H9 (cell line): ENCODE measurements around the gene NKIRAS2. TPM values are rescaled to one million over a fixed set of nuclear protein-coding genes. Genes with fewer than 3 reads are reported as not detected.
A peak's percentile ranks its signal among the peaks of the same experiment; 100 is the strongest.

Experiments
- DNase-seq: peaks from one replicate; pipeline ENCODE4 v3.0.0-alpha.2; 2017
- H2AFZ ChIP-seq: one replicate; pipeline ENCODE4 v1.6.1; 2013; ENCODE audit warnings: mild to moderate bottlenecking, low read length, control low read depth, moderate library complexity
- H2AK5ac ChIP-seq: 2 replicates; pipeline ENCODE4 v1.6.1; 2013; ENCODE audit warnings: low read length, control low read depth, mixed read lengths; ENCODE audit not compliant: insufficient read length
- H2BK120ac ChIP-seq: one replicate; pipeline ENCODE4 v1.6.1; 2013; ENCODE audit warnings: low read depth, mild to moderate bottlenecking, low read length, control low read depth, inconsistent platforms; ENCODE audit not compliant: poor library complexity, severe bottlenecking
- H2BK12ac ChIP-seq: 2 replicates; pipeline ENCODE4 v1.6.1; 2013; ENCODE audit warnings: low read length, control low read depth, mixed read lengths, low read depth; ENCODE audit not compliant: insufficient read length
- H2BK15ac ChIP-seq: 2 replicates; pipeline ENCODE4 v1.6.1; 2013; ENCODE audit warnings: low read depth, low read length, control low read depth
- H2BK20ac ChIP-seq: one replicate; pipeline ENCODE4 v1.6.1; 2013; ENCODE audit warnings: low read depth, mild to moderate bottlenecking, low read length, control low read depth, inconsistent platforms; ENCODE audit not compliant: poor library complexity, severe bottlenecking
- H2BK5ac ChIP-seq: 2 replicates; pipeline ENCODE4 v1.6.1; 2013; ENCODE audit warnings: low read length, control low read depth, mixed read lengths; ENCODE audit not compliant: insufficient read length
- H3K14ac ChIP-seq: 2 replicates; pipeline ENCODE4 v1.6.1; 2013; ENCODE audit warnings: low read length, control low read depth; ENCODE audit not compliant: insufficient read depth
- H3K18ac ChIP-seq: 2 replicates; pipeline ENCODE4 v1.6.1; 2013; ENCODE audit warnings: low read depth, mild to moderate bottlenecking, mixed read lengths, low read length, control low read depth; ENCODE audit not compliant: insufficient read length
- H3K23ac ChIP-seq: 2 replicates; pipeline ENCODE4 v1.6.1; 2013; ENCODE audit warnings: low read length, control low read depth, mixed read lengths, low read depth; ENCODE audit not compliant: insufficient read length
- H3K23me2 ChIP-seq: 2 replicates; pipeline ENCODE4 v1.6.1; 2013; ENCODE audit warnings: low read depth, mild to moderate bottlenecking, mixed read lengths, low read length, control low read depth; ENCODE audit not compliant: insufficient read length, poor library complexity, severe bottlenecking
- H3K27ac ChIP-seq: 2 replicates; pipeline ENCODE4 v1.5.1; 2013; ENCODE audit warnings: low read length, control low read depth, mixed read lengths, low read depth; ENCODE audit not compliant: insufficient read length
- H3K27me3 ChIP-seq: 2 replicates; pipeline ENCODE4 v1.6.1; 2013; ENCODE audit warnings: low read length, control low read depth, inconsistent platforms; ENCODE audit not compliant: insufficient read depth
- H3K4ac ChIP-seq: 2 replicates; pipeline ENCODE4 v1.6.1; 2013; ENCODE audit warnings: low read depth, mild to moderate bottlenecking, control low read depth, inconsistent platforms, low read length, moderate library complexity
- H3K4me1 ChIP-seq: 2 replicates; pipeline ENCODE4 v1.6.1; 2013; ENCODE audit warnings: low read length, control low read depth, inconsistent platforms; ENCODE audit not compliant: insufficient read depth
- H3K4me2 ChIP-seq: 2 replicates; pipeline ENCODE4 v1.6.1; 2013; ENCODE audit warnings: low read length, control low read depth, mixed read lengths; ENCODE audit not compliant: insufficient read length, insufficient read depth
- H3K56ac ChIP-seq: 2 replicates; pipeline ENCODE4 v1.6.1; 2013; ENCODE audit warnings: low read depth, mild to moderate bottlenecking, mixed read lengths, low read length, control low read depth; ENCODE audit not compliant: insufficient read length
- H3K79me1 ChIP-seq: 2 replicates; pipeline ENCODE4 v1.6.1; 2013; ENCODE audit warnings: low read depth, mild to moderate bottlenecking, moderate library complexity, low read length, control low read depth, inconsistent platforms; ENCODE audit not compliant: insufficient read depth, poor library complexity, severe bottlenecking
- H3K79me2 ChIP-seq: 2 replicates; pipeline ENCODE4 v1.6.1; 2013; ENCODE audit warnings: low read length, control low read depth, inconsistent platforms; ENCODE audit not compliant: insufficient read depth
- H3K9ac ChIP-seq: 2 replicates; pipeline ENCODE4 v1.6.1; 2013; ENCODE audit warnings: low read length, control low read depth, mixed read lengths; ENCODE audit not compliant: insufficient read length; ENCODE audit errors: extremely low read depth
- H3K9me3 ChIP-seq: one replicate; pipeline ENCODE4 v1.6.1; 2013; ENCODE audit warnings: low read depth, low read length, inconsistent platforms; ENCODE audit not compliant: control insufficient read depth
- H3T11ph ChIP-seq: one replicate; pipeline ENCODE4 v1.6.1; 2013; ENCODE audit warnings: mild to moderate bottlenecking, low read length, control low read depth, inconsistent platforms
- H4K20me1 ChIP-seq: one replicate; pipeline ENCODE4 v1.6.1; 2013; ENCODE audit not compliant: control insufficient read depth, insufficient read length, insufficient read depth
- H4K5ac ChIP-seq: 2 replicates; pipeline ENCODE4 v1.6.1; 2013; ENCODE audit warnings: low read depth, mild to moderate bottlenecking, mixed read lengths, low read length, control low read depth; ENCODE audit not compliant: insufficient read length
- H4K8ac ChIP-seq: replicated peaks from 2 replicates; pipeline ENCODE4 v1.6.1; 2013; ENCODE audit warnings: low read length, control low read depth, mixed read lengths, low read depth; ENCODE audit not compliant: insufficient read length
- H4K91ac ChIP-seq: 2 replicates; pipeline ENCODE4 v1.6.1; 2013; ENCODE audit warnings: low read depth, mild to moderate bottlenecking, moderate library complexity, mixed read lengths, low read length, control low read depth; ENCODE audit not compliant: insufficient read length
- H3K27ac Mint-ChIP-seq, 3 experiments: 2 replicates in 2 of 3; 3 replicates in 1 of 3; pipeline ENCODE4 v1.8.0; 2020 to 2021; ENCODE audit warnings: mixed read lengths in 3 of 3, mild to moderate bottlenecking in 1 of 3, moderate library complexity in 1 of 3
- H3K27me3 Mint-ChIP-seq: 2 replicates; pipeline ENCODE4 v1.8.0; 2021; ENCODE audit warnings: low read depth, mild to moderate bottlenecking, moderate library complexity, mixed read lengths
- H3K36me3 Mint-ChIP-seq, 3 experiments: 2 replicates in 2 of 3; 3 replicates in 1 of 3; pipeline ENCODE4 v1.8.0; 2020 to 2021; ENCODE audit warnings: low read depth in 3 of 3, mixed read lengths in 3 of 3; ENCODE audit not compliant: insufficient read depth in 1 of 3
- H3K4me1 Mint-ChIP-seq, 2 experiments: 2 replicates each; pipeline ENCODE4 v1.8.0; 2020; ENCODE audit warnings: mixed read lengths in 2 of 2
- H3K4me3 Mint-ChIP-seq, 2 experiments: 2 replicates in 1 of 2; 3 replicates in 1 of 2; pipeline ENCODE4 v1.8.0; 2020 to 2021; ENCODE audit warnings: mild to moderate bottlenecking in 2 of 2, mixed read lengths in 2 of 2, moderate library complexity in 1 of 2
- H3K9me3 Mint-ChIP-seq, 2 experiments: 2 replicates in 1 of 2; 3 replicates in 1 of 2; pipeline ENCODE4 v1.8.0; 2020; ENCODE audit warnings: mild to moderate bottlenecking in 2 of 2, mixed read lengths in 2 of 2, moderate library complexity in 1 of 2
- WGBS: extraction: QIAGEN DNeasy Blood & Tissue Kit; methylation state at CpG from one replicate; pipeline ENCODE4 v1.1.7; 2013; ENCODE audit warnings: missing lambda C conversion rate, low lambda C conversion rate, mixed read lengths; ENCODE audit not compliant: insufficient read length; ENCODE audit errors: extremely low coverage; 5-methylcytosine and 5-hydroxymethylcytosine counted together
- total RNA-seq: library from RNA; stranded (reverse); gene quantifications from 2 replicates; pipeline ENCODE4 v1.2.1, GENCODE V29; 2021
- TF ChIP-seq, protein P1 (sequence below): fragments of 200-600 bp; sonication (generic); conservative IDR thresholded peaks from 3 replicates; pipeline ENCODE4 v1.8.0; 2021; ENCODE audit warnings: antibody characterized with exemption, mild to moderate bottlenecking

Gene NKIRAS2
- total RNA-seq, 1 experiment from 2014 or later, result 37.1 TPM

DNA sequence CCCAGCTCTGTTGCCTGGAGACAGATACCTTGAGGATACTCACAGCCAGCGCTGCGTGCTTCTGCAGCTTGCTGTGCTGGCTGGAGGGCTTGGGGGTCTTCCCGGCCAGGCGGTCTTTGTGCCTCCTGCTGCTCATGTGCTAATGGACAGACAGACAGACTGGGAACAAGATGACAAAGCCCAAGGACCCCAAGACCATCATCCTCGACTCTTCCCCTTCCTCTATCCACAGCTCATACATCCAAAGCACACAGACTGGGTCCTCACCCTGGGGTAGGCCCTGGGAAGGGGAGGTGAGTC, 7.7 kb downstream of the NKIRAS2 start:
- H3K36me3 Mint-ChIP-seq, result peaks cover 12 to 28% (median 25%) of the 10 kb centered on the region in 3 experiments
- H3K4me2 ChIP-seq, result no peak overlapping the region
- no peak overlapping the region for H3K56ac ChIP-seq
- no peaks in the 10 kb centered on the region for H3K79me1 ChIP-seq
- H3K4ac ChIP-seq, result no peak overlapping the region
- TF ChIP-seq, protein P1, sequence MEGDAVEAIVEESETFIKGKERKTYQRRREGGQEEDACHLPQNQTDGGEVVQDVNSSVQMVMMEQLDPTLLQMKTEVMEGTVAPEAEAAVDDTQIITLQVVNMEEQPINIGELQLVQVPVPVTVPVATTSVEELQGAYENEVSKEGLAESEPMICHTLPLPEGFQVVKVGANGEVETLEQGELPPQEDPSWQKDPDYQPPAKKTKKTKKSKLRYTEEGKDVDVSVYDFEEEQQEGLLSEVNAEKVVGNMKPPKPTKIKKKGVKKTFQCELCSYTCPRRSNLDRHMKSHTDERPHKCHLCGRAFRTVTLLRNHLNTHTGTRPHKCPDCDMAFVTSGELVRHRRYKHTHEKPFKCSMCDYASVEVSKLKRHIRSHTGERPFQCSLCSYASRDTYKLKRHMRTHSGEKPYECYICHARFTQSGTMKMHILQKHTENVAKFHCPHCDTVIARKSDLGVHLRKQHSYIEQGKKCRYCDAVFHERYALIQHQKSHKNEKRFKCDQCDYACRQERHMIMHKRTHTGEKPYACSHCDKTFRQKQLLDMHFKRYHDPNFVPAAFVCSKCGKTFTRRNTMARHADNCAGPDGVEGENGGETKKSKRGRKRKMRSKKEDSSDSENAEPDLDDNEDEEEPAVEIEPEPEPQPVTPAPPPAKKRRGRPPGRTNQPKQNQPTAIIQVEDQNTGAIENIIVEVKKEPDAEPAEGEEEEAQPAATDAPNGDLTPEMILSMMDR, result no peak
- no peak overlapping the region for H3K27ac ChIP-seq
- no peak overlapping the region for H3K9ac ChIP-seq
- H3K79me2 ChIP-seq, result no peaks in the 10 kb centered on the region
- no CpG with 5 or more reads among the region's 5 CpGs for WGBS
- H3T11ph ChIP-seq, result no peak overlapping the region
- H3K4me1 Mint-ChIP-seq, result peaks cover 18 to 32% of the 10 kb centered on the region in 2 experiments
- no peaks in the 10 kb centered on the region for H3K23me2 ChIP-seq
- peak overlapping the region; percentile 14 for H3K18ac ChIP-seq
- H3K27ac Mint-ChIP-seq, result no peak overlapping the region
- no peak overlapping the region for H4K5ac ChIP-seq
- no peak overlapping the region for H3K14ac ChIP-seq
- no peak overlapping the region for H2BK12ac ChIP-seq
- no peaks in the 10 kb centered on the region for H3K4me1 ChIP-seq
- no peak overlapping the region for H2BK20ac ChIP-seq
- H3K27me3 ChIP-seq, result no peaks in the 10 kb centered on the region
- H3K23ac ChIP-seq, result no peak overlapping the region
- no peak overlapping the region for H4K91ac ChIP-seq
- no peak overlapping the region for H4K8ac ChIP-seq
- H2AFZ ChIP-seq, result no peak overlapping the region
- H2BK120ac ChIP-seq, result no peak overlapping the region
- H2AK5ac ChIP-seq, result no peak overlapping the region
- H3K27me3 Mint-ChIP-seq, result peaks cover 1% of the 10 kb centered on the region
- H3K4me3 Mint-ChIP-seq, result no peak overlapping the region
- H3K9me3 ChIP-seq, result no peaks in the 10 kb centered on the region
- H3K9me3 Mint-ChIP-seq, result no peaks in the 10 kb centered on the region
- H2BK15ac ChIP-seq, result no peak overlapping the region
- H4K20me1 ChIP-seq, result no peaks in the 10 kb centered on the region
- no peak for DNase-seq
- no peak overlapping the region for H2BK5ac ChIP-seq
